MM.1S (cell line): Measurements from ENCODE around the gene RAB39B.
A peak's percentile ranks its signal among the peaks of the same experiment; 100 is the strongest.

Experiments
- DNase-seq: peaks from one replicate; pipeline ENCODE4 v3.0.0-alpha.2; 2015
- H2AFZ ChIP-seq: fragments of 300-600 bp; sonication (generic); 2 replicates; pipeline ENCODE4 v1.6.0; 2016; ENCODE audit warnings: antibody characterized with exemption, low read length
- H3F3A ChIP-seq: fragments of 300-600 bp; sonication (generic); 2 replicates; pipeline ENCODE4 v1.6.1; 2016; ENCODE audit warnings: mild to moderate bottlenecking, antibody characterized with exemption, low read length, moderate library complexity, mixed read lengths; ENCODE audit not compliant: insufficient read depth
- H3K27ac ChIP-seq: fragments of 300-600 bp; sonication (generic); 2 replicates; pipeline ENCODE4 v1.5.1; 2016; ENCODE audit warnings: mild to moderate bottlenecking, low read length
- H3K27me3 ChIP-seq: fragments of 300-600 bp; sonication (generic); replicated peaks from 2 replicates; pipeline ENCODE4 v1.6.0; 2016; ENCODE audit warnings: low read length; ENCODE audit not compliant: insufficient read depth
- H3K36me3 ChIP-seq: fragments of 300-600 bp; sonication (generic); replicated peaks from 2 replicates; pipeline ENCODE4 v1.6.1; 2016; ENCODE audit warnings: mild to moderate bottlenecking, low read length, mixed read lengths; ENCODE audit not compliant: insufficient read depth
- H3K4me1 ChIP-seq: fragments of 300-600 bp; sonication (generic); 2 replicates; pipeline ENCODE4 v1.6.1; 2016; ENCODE audit warnings: low read length, mixed read lengths
- H3K4me2 ChIP-seq: fragments of 300-600 bp; sonication (generic); 2 replicates; pipeline ENCODE4 v1.6.0; 2016; ENCODE audit warnings: low read depth, low read length
- H3K4me3 ChIP-seq: fragments of 300-600 bp; sonication (generic); 2 replicates; pipeline ENCODE4 v1.5.1; 2016; ENCODE audit warnings: low read length, mixed read lengths
- H3K79me2 ChIP-seq: fragments of 300-600 bp; sonication (generic); 2 replicates; pipeline ENCODE4 v1.6.1; 2016; ENCODE audit warnings: mixed run types, low read length, mixed read lengths
- H3K9ac ChIP-seq: fragments of 300-600 bp; sonication (generic); 2 replicates; pipeline ENCODE4 v1.6.1; 2016; ENCODE audit warnings: low read length, mixed read lengths
- H3K9me2 ChIP-seq: fragments of 300-600 bp; sonication (generic); replicated peaks from 2 replicates; pipeline ENCODE4 v1.6.1; 2016; ENCODE audit warnings: mild to moderate bottlenecking, low read length, mixed read lengths; ENCODE audit not compliant: insufficient read depth
- H3K9me3 ChIP-seq: fragments of 300-600 bp; sonication (generic); replicated peaks from 2 replicates; pipeline ENCODE4 v1.6.1; 2016; ENCODE audit warnings: mild to moderate bottlenecking, low read length, mixed read lengths; ENCODE audit not compliant: insufficient read depth
- H4K20me1 ChIP-seq: fragments of 300-600 bp; sonication (generic); 2 replicates; pipeline ENCODE4 v1.6.1; 2016; ENCODE audit warnings: mild to moderate bottlenecking, low read length, moderate library complexity, mixed read lengths; ENCODE audit not compliant: insufficient read depth
- CTCF ChIP-seq: fragments of 300-600 bp; sonication (generic); IDR thresholded peaks from 2 replicates; pipeline ENCODE4 v1.5.1; 2016; ENCODE audit warnings: antibody characterized with exemption, low read length, mixed read lengths
- EZH2 ChIP-seq: fragments of 300-600 bp; sonication (generic); optimal IDR thresholded peaks from 2 replicates; pipeline ENCODE3; 2017; ENCODE audit warnings: low read depth, mild to moderate bottlenecking, antibody characterized with exemption, low read length, mixed read lengths
- EZH2phosphoT487 ChIP-seq: fragments of 300-600 bp; sonication (generic); IDR thresholded peaks from 2 replicates; pipeline ENCODE4 v1.6.1; 2018; ENCODE audit warnings: antibody characterized with exemption, low read length

Gene RAB39B

GRCh38 chrX:155216940-155217440, 47.3 kb downstream of the RAB39B start:
- H3K79me2 ChIP-seq = peaks cover 53% of the 10 kb centered on the region
- H3K9me2 ChIP-seq = no peaks in the 10 kb centered on the region
- H3K9me3 ChIP-seq = no peaks in the 10 kb centered on the region
- peak; percentile 9 for DNase-seq
- H3K27me3 ChIP-seq = no peaks in the 10 kb centered on the region
- H3K27ac ChIP-seq = peak overlapping the region; percentile 54; the same call in 1 of the 2 replicates
- peak overlapping the region; percentile 72 for H3K4me2 ChIP-seq
- H3K4me1 ChIP-seq = peaks cover 5% of the 10 kb centered on the region; the same call in 1 of the 2 replicates
- TF ChIP-seq CTCF (no peak), EZH2 (no peak), EZH2phosphoT487 (no peak)
- no peaks in the 10 kb centered on the region for H4K20me1 ChIP-seq
- H3F3A ChIP-seq = no peaks in the 10 kb centered on the region
- H3K4me3 ChIP-seq = peak overlapping the region; percentile 74
- H3K9ac ChIP-seq = peak overlapping the region; percentile 87; the same call in 1 of the 2 replicates
- no peaks in the 10 kb centered on the region for H3K36me3 ChIP-seq
- H2AFZ ChIP-seq = 0 out of 2 replicates have a peak overlapping the region, but pooled peaks have one; percentile 91

GRCh38 chrX:155216179-155216939, 47.9 kb downstream of the RAB39B start, which contains the start of gene VBP1:
Gene VBP1 (plus strand): TSS chrX:155216460. CDS start chrX:155216483, 23 bp downstream.
- Histone ChIP-seq H3F3A (no peaks in the 10 kb centered on the region), H3K9me3 (no peaks in the 10 kb centered on the region), H3K4me3 (peak within 1 kb of the TSS; percentile 74), H3K36me3 (no peaks in the 10 kb centered on the region), H3K79me2 (peaks cover 48% of the 10 kb centered on the region), H3K9me2 (no peaks in the 10 kb centered on the region), H3K27me3 (no peaks in the 10 kb centered on the region), H4K20me1 (no peaks in the 10 kb centered on the region), H3K4me2 (peak within 1 kb of the TSS; percentile 72), H3K4me1 (peaks cover 5% of the 10 kb centered on the region; the same call in 1 of the 2 replicates), H3K27ac (peak within 1 kb of the TSS; percentile 54; the same call in 1 of the 2 replicates), H3K9ac (peak within 1 kb of the TSS; percentile 87), H2AFZ (peak within 1 kb of the TSS; percentile 91)
- TF ChIP-seq EZH2phosphoT487 (no peak), CTCF (peak; percentile 43), EZH2 (no peak)
- DNase-seq = peak; percentile 91

- peak overlapping the region; percentile 77 for H2AFZ ChIP-seq
- no peaks in the 10 kb centered on the region for H3F3A ChIP-seq
- H3K4me3 ChIP-seq = peak overlapping the region; percentile 74
- peak overlapping the region; percentile 22; the same call in 1 of the 2 replicates for H3K27ac ChIP-seq
- no peaks in the 10 kb centered on the region for H3K9me3 ChIP-seq
- peaks cover 5% of the 10 kb centered on the region; the same call in 1 of the 2 replicates for H3K4me1 ChIP-seq
- no peak for DNase-seq
- H3K27me3 ChIP-seq = no peaks in the 10 kb centered on the region
- peaks cover 43% of the 10 kb centered on the region for H3K79me2 ChIP-seq
- peak overlapping the region; percentile 62; the same call in 1 of the 2 replicates for H3K9ac ChIP-seq
- TF ChIP-seq CTCF = no peak
- no peak for TF ChIP-seq EZH2
- no peak for TF ChIP-seq EZH2phosphoT487
- no peaks in the 10 kb centered on the region for H4K20me1 ChIP-seq
- H3K4me2 ChIP-seq = peak overlapping the region; percentile 68
- no peaks in the 10 kb centered on the region for H3K36me3 ChIP-seq
- no peaks in the 10 kb centered on the region for H3K9me2 ChIP-seq
Measured at GRCh38 chrX:155215443-155216178, 48.7 kb downstream of the RAB39B start.
